ENCODE data around the gene ENDOV.

- TF ChIP-seq POLR2A (IDR thresholded peaks at IDR 0.05; ENCODE audit: low read length) (no peak), GATA1 (IDR thresholded peaks at IDR 0.05; ENCODE audit: low read depth, low read length) (no peak)
Observed at GRCh38 chr17:80382446-80382845, 32.5 kb upstream of the ENDOV start.

All from erythroblast (primary cell).